Ovary (tissue), 3 donors: ENCODE measurements around the gene NOTCH1.

Experiments
- CTCF ChIP-seq, 3 donors: fragments of 450-650 bp in 2 of 3; fragments of 200-600 bp in 1 of 3; IDR thresholded peaks; one replicate each; pipeline versions ENCODE4 v1.5.1 to v1.8.0; 2016 to 2022; ENCODE audit warnings: antibody characterized with exemption in 3 of 3, mild to moderate bottlenecking in 1 of 3
- POLR2A ChIP-seq: fragments of 450-650 bp; IDR thresholded peaks from one replicate; pipeline ENCODE4 v1.6.1; 2017; ENCODE audit warnings: antibody characterized with exemption, mild to moderate bottlenecking, moderate library complexity
- donor health status: DM: no; HTN: no; CAD: no.

GRCh38 chr9:136502196-136502595 lies 43.7 kb downstream of the NOTCH1 start:
- TF ChIP-seq CTCF (IDR thresholded peaks at IDR 0.05) (no peak), POLR2A (no peak)
